Heart right ventricle (tissue), 16 donors: Measurements from ENCODE around the gene RAMP2. TPM values are rescaled to one million over a fixed set of nuclear protein-coding genes. Genes with fewer than 3 reads are reported as not detected.

Experiments
- ATAC-seq, 8 donors: fragments of 200-7000 bp; cut with Tn5 transposase; one replicate each; pipeline ENCODE4 v1.9.1; 2020; ENCODE audit warnings: mild to moderate bottlenecking in 8 of 8, moderate library complexity in 8 of 8, moderate number of reproducible peaks in 1 of 8
- DNase-seq, 2 donors: peaks; one replicate each; pipeline ENCODE4 v3.0.0-alpha.2; 2020
- H3K27ac ChIP-seq, 10 donors: fragments of 200-600 bp; sonication (generic) in 2 of 10; one replicate each; pipeline versions ENCODE4 v1.5.0 to v1.8.0; 2020 to 2022; ENCODE audit warnings: mild to moderate bottlenecking in 3 of 10
- H3K27me3 ChIP-seq, 7 donors: fragments of 200-600 bp; one replicate each; pipeline ENCODE4 v1.8.0; 2021 to 2022; ENCODE audit warnings: mild to moderate bottlenecking in 2 of 7
- H3K36me3 ChIP-seq, 9 donors: fragments of 200-600 bp; sonication (generic) in 1 of 9; one replicate each; pipeline versions ENCODE4 v1.5.0 to v1.8.0; 2020 to 2022; ENCODE audit warnings: mild to moderate bottlenecking in 2 of 9
- H3K4me1 ChIP-seq, 9 donors: fragments of 200-600 bp; sonication (generic) in 1 of 9; one replicate each; pipeline versions ENCODE4 v1.5.0 to v1.8.0; 2020 to 2022; ENCODE audit warnings: mild to moderate bottlenecking in 4 of 9
- H3K4me3 ChIP-seq, 10 donors: fragments of 200-600 bp; sonication (generic) in 2 of 10; one replicate each; pipeline versions ENCODE4 v1.5.0 to v1.8.0; 2020 to 2022; ENCODE audit warnings: mild to moderate bottlenecking in 7 of 10, moderate library complexity in 2 of 10
- H3K9me3 ChIP-seq, 11 donors: fragments of 200-600 bp in 10 of 11; sonication (generic) in 2 of 11; one replicate each; pipeline versions ENCODE4 v1.5.0 to v1.8.0; 2013 to 2022; ENCODE audit warnings: mild to moderate bottlenecking in 2 of 11, control low read depth in 1 of 11, moderate library complexity in 1 of 11
- WGBS, 2 donors: extraction: QIAGEN DNeasy Blood & Tissue Kit; methylation state at CpG; one replicate each; pipeline ENCODE4 v1.1.7; 2013; ENCODE audit warnings: inconsistent platforms in 1 of 2; 5-methylcytosine and 5-hydroxymethylcytosine counted together
- intact Hi-C, 10 donors: fragments of 100-400 bp; cut with DNase I; formaldehyde crosslinking; loops; one replicate each; pipeline versions ENCODE4 v1.11.1 to v1.14.2; 2022
- polyA plus RNA-seq, 2 donors: library from polyadenylated mRNA; stranded (reverse); fragments of 200-250 nt; gene quantifications; one replicate each; pipeline ENCODE4 v1.2.3, GENCODE V29; 2013
- total RNA-seq, 10 donors: library from RNA; stranded (reverse); fragmentation: NEBNext Ultra II Directional in 3 of 10; extraction: Animal tissue kit (Norgen Biotek cat#: 25700) in 3 of 10; gene quantifications; one replicate each; pipeline versions ENCODE4 v1.2.1 to v1.2.4, GENCODE V29; 2021 to 2023
- TF ChIP-seq, protein P1 (sequence below), 9 donors: fragments of 200-600 bp; sonication (generic) in 2 of 9; IDR thresholded peaks; one replicate each; pipeline versions ENCODE4 v1.5.0 to v1.8.0; 2021 to 2022; ENCODE audit warnings: antibody characterized with exemption in 9 of 9, mild to moderate bottlenecking in 5 of 9, moderate library complexity in 1 of 9
- donor health status: Arrhythmogenic right ventricular cardiomyopathy.
- donor health status: ischemic (EF 13 %, LVEDD 7.1; RV severe dilation, severe dysfunction).
- donor health status: healthy with polysubstance abuse.
- donor health status: DM: no; HTN: yes; CAD: no.
- donor health status: DM: no; HTN: no; CAD: no.
- donor health status: ischemic (EF 25% LVEDD 6.9; RV normal size, moderate dysfunction).
- donor health status: ischemic (EF 25% LVEDD 5.7; RV mildly dilated, moderate dysfunction).
- donor health status: healthy.
- donor health status: DM: yes; HTN: yes; CAD: no.
- donor health status: Ischemic cardiomyopathy.
- donor health status: ischemic (EF 35%, LVEDD 5.7; RV mildly dilated, moderate dysfunction).
- donor health status: nonischemic (EF 11% LVEDD 7.7; RV severe dilation, severe dysfunction).
- donor health status: DM: yes; HTN: yes; CAD: no.
- donor health status: PGD.
- donor health status: ischemic (EF 29% LVEDD 5.4; RV normal size, mild dysfunction).
- donor health status: nonischemic (EF 23%, LVEDD 6.1; RV moderate dilation, normal function).

Gene RAMP2
- total and polyA plus RNA-seq, 12 donors, result 32.1 to 105 (median 40.1) TPM

DNA sequence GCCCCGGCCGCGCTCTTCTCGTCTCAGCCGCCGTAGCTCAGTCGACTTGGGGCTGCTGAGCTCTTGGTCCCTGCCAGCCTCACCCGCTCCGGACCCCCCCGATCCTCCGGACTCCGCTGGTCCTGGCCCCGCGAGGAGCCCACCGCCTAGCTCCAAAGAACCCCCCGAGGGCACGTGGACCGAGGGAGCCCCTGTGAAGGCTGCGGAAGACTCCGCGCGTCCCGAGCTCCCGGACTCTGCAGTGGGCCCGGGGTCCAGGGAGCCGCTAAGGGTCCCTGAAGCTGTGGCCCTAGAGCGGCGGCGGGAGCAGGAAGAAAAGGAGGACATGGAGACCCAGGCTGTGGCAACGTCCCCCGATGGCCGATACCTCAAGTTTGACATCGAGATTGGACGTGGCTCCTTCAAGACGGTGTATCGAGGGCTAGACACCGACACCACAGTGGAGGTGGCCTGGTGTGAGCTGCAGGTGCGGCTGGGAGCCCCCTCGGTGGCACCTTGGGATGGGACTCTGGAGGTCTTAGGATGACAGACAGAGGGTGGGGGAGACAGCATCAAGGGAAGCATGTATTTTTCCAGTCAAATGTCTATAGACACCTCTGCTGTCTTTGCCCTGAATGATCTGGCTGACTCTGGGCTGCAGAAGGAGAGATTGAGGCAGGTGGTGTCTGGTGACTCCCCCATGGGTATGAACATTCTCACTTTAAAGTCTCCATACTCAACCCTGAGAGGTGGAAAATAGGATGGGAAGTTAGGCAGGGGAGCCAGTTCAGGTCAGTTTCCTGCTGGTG is 20.0 kb downstream of the RAMP2 start:
- DNase-seq (no peak), ATAC-seq (peak in 2 of 8 donors; percentile 7 to 22)
- intact Hi-C loops, result no loop called here
- 6% methylated on average over 39 of the region's 39 CpGs for WGBS, 2 donors
- Histone ChIP-seq H3K27ac (no peak overlapping the region), H3K9me3 (no peaks in the 10 kb centered on the region), H3K4me3 (peak overlapping the region; percentile 15 to 51 (median 36)), H3K36me3 (peaks cover 0 to 39% (median 29%) of the 10 kb centered on the region in 9 donors), H3K4me1 (peaks cover 8 to 35% (median 26%) of the 10 kb centered on the region in 9 donors), H3K27me3 (peaks cover 0 to 66% (median 60%) of the 10 kb centered on the region in 7 donors)
- TF ChIP-seq, protein P1, sequence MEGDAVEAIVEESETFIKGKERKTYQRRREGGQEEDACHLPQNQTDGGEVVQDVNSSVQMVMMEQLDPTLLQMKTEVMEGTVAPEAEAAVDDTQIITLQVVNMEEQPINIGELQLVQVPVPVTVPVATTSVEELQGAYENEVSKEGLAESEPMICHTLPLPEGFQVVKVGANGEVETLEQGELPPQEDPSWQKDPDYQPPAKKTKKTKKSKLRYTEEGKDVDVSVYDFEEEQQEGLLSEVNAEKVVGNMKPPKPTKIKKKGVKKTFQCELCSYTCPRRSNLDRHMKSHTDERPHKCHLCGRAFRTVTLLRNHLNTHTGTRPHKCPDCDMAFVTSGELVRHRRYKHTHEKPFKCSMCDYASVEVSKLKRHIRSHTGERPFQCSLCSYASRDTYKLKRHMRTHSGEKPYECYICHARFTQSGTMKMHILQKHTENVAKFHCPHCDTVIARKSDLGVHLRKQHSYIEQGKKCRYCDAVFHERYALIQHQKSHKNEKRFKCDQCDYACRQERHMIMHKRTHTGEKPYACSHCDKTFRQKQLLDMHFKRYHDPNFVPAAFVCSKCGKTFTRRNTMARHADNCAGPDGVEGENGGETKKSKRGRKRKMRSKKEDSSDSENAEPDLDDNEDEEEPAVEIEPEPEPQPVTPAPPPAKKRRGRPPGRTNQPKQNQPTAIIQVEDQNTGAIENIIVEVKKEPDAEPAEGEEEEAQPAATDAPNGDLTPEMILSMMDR (IDR thresholded peaks at IDR 0.05), result no peak

- Histone ChIP-seq H3K9me3 (no peaks in the 10 kb centered on the region), H3K27me3 (peaks cover 0 to 73% (median 67%) of the 10 kb centered on the region in 7 donors), H3K36me3 (peaks cover 0 to 32% (median 22%) of the 10 kb centered on the region in 9 donors), H3K4me1 (peaks cover 8 to 35% (median 26%) of the 10 kb centered on the region in 9 donors), H3K27ac (no peak overlapping the region), H3K4me3 (no peak overlapping the region)
- DNase-seq, result no peak
- no peak for ATAC-seq
- intact Hi-C loops, result no loop called here
- 31 to 42% methylated on average over 7 to 10 of the region's 10 CpGs for WGBS, 2 donors
- TF ChIP-seq, protein P1 (IDR thresholded peaks at IDR 0.05), result no peak
Observed at GRCh38 chr17:42781639-42782165, 20.7 kb downstream of the RAMP2 start.

- Histone ChIP-seq H3K4me3 (no peak overlapping the region), H3K27ac (no peak overlapping the region), H3K4me1 (peaks cover 8 to 35% (median 26%) of the 10 kb centered on the region in 9 donors), H3K36me3 (peaks cover 0 to 25% (median 17%) of the 10 kb centered on the region in 9 donors), H3K9me3 (no peaks in the 10 kb centered on the region), H3K27me3 (peaks cover 0 to 80% (median 74%) of the 10 kb centered on the region in 7 donors)
- DNase-seq (no peak), ATAC-seq (no peak)
- TF ChIP-seq, protein P1 (IDR thresholded peaks at IDR 0.05), result no peak
- 26 to 28% methylated on average over 29 of the region's 29 CpGs for WGBS, 2 donors
- intact Hi-C loops, result loop anchor here in 1 of 10 donors (1.0 kb wide), 1 partner anchor 8 kb away; no protein-coding TSS in a partner anchor
Observed at GRCh38 chr17:42782166-42783061, 21.4 kb downstream of the RAMP2 start.
